ENCODE results near the gene PCSK5.

GRCh38 chr9:76087976-76088375, 197.5 kb downstream of the PCSK5 start:
- TF ChIP-seq, protein P1, sequence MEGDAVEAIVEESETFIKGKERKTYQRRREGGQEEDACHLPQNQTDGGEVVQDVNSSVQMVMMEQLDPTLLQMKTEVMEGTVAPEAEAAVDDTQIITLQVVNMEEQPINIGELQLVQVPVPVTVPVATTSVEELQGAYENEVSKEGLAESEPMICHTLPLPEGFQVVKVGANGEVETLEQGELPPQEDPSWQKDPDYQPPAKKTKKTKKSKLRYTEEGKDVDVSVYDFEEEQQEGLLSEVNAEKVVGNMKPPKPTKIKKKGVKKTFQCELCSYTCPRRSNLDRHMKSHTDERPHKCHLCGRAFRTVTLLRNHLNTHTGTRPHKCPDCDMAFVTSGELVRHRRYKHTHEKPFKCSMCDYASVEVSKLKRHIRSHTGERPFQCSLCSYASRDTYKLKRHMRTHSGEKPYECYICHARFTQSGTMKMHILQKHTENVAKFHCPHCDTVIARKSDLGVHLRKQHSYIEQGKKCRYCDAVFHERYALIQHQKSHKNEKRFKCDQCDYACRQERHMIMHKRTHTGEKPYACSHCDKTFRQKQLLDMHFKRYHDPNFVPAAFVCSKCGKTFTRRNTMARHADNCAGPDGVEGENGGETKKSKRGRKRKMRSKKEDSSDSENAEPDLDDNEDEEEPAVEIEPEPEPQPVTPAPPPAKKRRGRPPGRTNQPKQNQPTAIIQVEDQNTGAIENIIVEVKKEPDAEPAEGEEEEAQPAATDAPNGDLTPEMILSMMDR (IDR thresholded peaks at IDR 0.05), result no peak
- no peak for TF ChIP-seq EZH2 (IDR thresholded peaks at IDR 0.05; ENCODE audit: borderline replicate concordance, insufficient read depth, low read depth, low read length, poor library complexity, severe bottlenecking)
